Activated effector memory CD4-positive, alpha-beta T cell treated with Interleukin-2 at 50 U/mL for 16 hours (primary cell): ENCODE measurements around the gene NR1H2.
"Not testable (repeated sequence)": the region's sequence is repeated elsewhere in the genome, so short reads cannot be mapped to it uniquely, and the experiment has no call there.

ENCODE experiments used
- DNase-seq: peaks from one replicate; pipeline ENCODE4 v3.0.0-alpha.2; 2020

The NR1H2 gene

GRCh38 chr19:50376166-50377050 lies at the start of gene NR1H2:
Gene NR1H2 (plus strand): TSS chr19:50376457. CDS start chr19:50377606, 1,149 bp downstream.
- peak; percentile 91 for DNase-seq

GRCh38 chr19:50327013-50327412 lies 49.2 kb upstream of the NR1H2 start:
- DNase-seq: no peak

GRCh38 chr19:50327461-50328223 lies 48.6 kb upstream of the NR1H2 start:
- DNase-seq: no peak

- DNase-seq: no peak
Measured at GRCh38 chr19:50328224-50328872, 47.9 kb upstream of the NR1H2 start.

GRCh38 chr19:50328873-50329145 lies 47.4 kb upstream of the NR1H2 start:
- no peak for DNase-seq

GRCh38 chr19:50329146-50329925 lies 46.9 kb upstream of the NR1H2 start, which contains the start of gene KCNC3:
Gene KCNC3 (minus strand): TSS chr19:50329377. CDS start chr19:50329082, 295 bp downstream.
- peak; percentile 80 for DNase-seq

- DNase-seq: not testable (repeated sequence)
Measured at GRCh38 chr19:50329926-50330294, 46.3 kb upstream of the NR1H2 start.

- peak; percentile 73 for DNase-seq
Measured at GRCh38 chr19:50330365-50331078, 45.7 kb upstream of the NR1H2 start.

GRCh38 chr19:50331221-50331993 lies 44.9 kb upstream of the NR1H2 start:
- DNase-seq: no peak

- DNase-seq: no peak
Measured at GRCh38 chr19:50331994-50332243, 44.3 kb upstream of the NR1H2 start.

GRCh38 chr19:50332244-50333038 lies 43.8 kb upstream of the NR1H2 start:
- no peak for DNase-seq

GRCh38 chr19:50333235-50333736 lies 43.0 kb upstream of the NR1H2 start:
- DNase-seq: peak; percentile 80

GRCh38 chr19:50333737-50334617 lies 42.3 kb upstream of the NR1H2 start:
- DNase-seq: peak; percentile 74

- no peak for DNase-seq
Measured at GRCh38 chr19:50334741-50335421, 41.4 kb upstream of the NR1H2 start.

GRCh38 chr19:50337031-50337430 lies 39.2 kb upstream of the NR1H2 start:
- not testable (repeated sequence) for DNase-seq

- DNase-seq: no peak
Measured at GRCh38 chr19:50340331-50340730, 35.9 kb upstream of the NR1H2 start.

- no peak for DNase-seq
Measured at GRCh38 chr19:50341091-50341564, 35.1 kb upstream of the NR1H2 start.

- DNase-seq: no peak
Measured at GRCh38 chr19:50344661-50345318, 31.5 kb upstream of the NR1H2 start.
